Right renal pelvis (tissue), 4 donors: ENCODE measurements around the gene UNC45A. TPM values are rescaled to one million over a fixed set of nuclear protein-coding genes. Genes with fewer than 3 reads are reported as not detected.
"Not testable (repeated sequence)": the region's sequence is repeated elsewhere in the genome, so short reads cannot be mapped to it uniquely, and the experiment has no call there.

Experiments
- DNase-seq, 4 donors: peaks; one replicate each; pipeline ENCODE4 v3.0.0-alpha.2; 2013; ENCODE audit warnings: low read depth in 4 of 4, low spot score in 3 of 4, missing footprints in 1 of 4
- polyA plus RNA-seq, 4 donors: library from polyadenylated mRNA; unstranded; fragments of 120-200 nt; gene quantifications; one replicate each; pipeline ENCODE4 v1.2.1, GENCODE V29; 2013; ENCODE audit not compliant: insufficient read length in 4 of 4

UNC45A gene
- 10 to 100 TPM; 61.5 to 73.7 (median 62.8) TPM for polyA plus RNA-seq

GRCh38 chr15:90934949-90935751 lies at the start of gene UNC45A:
Gene UNC45A, plus strand, starts transcription at chr15:90935285. Its CDS starts 40 bp downstream, at chr15:90935325.
- peak in 3 of 4 donors; percentile 76 to 84 (median 82) for DNase-seq

- no peak for DNase-seq
Observed at GRCh38 chr15:90885432-90886290, 49.4 kb upstream of the UNC45A start.

GRCh38 chr15:90886291-90886614 lies 48.8 kb upstream of the UNC45A start:
- no peak for DNase-seq

GRCh38 chr15:90887037-90887481 lies 48.0 kb upstream of the UNC45A start:
- no peak for DNase-seq

- no peak for DNase-seq
Observed at GRCh38 chr15:90889313-90889730, 45.8 kb upstream of the UNC45A start.

- DNase-seq: no peak
Observed at GRCh38 chr15:90889736-90890456, 45.2 kb upstream of the UNC45A start.

- DNase-seq: no peak
Observed at GRCh38 chr15:90890839-90891238, 44.2 kb upstream of the UNC45A start.

- DNase-seq: no peak
Observed at GRCh38 chr15:90891346-90891949, 43.6 kb upstream of the UNC45A start.

- no peak for DNase-seq
Observed at GRCh38 chr15:90892023-90892422, 43.1 kb upstream of the UNC45A start.

- no peak for DNase-seq
Observed at GRCh38 chr15:90892498-90893174, 42.4 kb upstream of the UNC45A start.

DNA sequence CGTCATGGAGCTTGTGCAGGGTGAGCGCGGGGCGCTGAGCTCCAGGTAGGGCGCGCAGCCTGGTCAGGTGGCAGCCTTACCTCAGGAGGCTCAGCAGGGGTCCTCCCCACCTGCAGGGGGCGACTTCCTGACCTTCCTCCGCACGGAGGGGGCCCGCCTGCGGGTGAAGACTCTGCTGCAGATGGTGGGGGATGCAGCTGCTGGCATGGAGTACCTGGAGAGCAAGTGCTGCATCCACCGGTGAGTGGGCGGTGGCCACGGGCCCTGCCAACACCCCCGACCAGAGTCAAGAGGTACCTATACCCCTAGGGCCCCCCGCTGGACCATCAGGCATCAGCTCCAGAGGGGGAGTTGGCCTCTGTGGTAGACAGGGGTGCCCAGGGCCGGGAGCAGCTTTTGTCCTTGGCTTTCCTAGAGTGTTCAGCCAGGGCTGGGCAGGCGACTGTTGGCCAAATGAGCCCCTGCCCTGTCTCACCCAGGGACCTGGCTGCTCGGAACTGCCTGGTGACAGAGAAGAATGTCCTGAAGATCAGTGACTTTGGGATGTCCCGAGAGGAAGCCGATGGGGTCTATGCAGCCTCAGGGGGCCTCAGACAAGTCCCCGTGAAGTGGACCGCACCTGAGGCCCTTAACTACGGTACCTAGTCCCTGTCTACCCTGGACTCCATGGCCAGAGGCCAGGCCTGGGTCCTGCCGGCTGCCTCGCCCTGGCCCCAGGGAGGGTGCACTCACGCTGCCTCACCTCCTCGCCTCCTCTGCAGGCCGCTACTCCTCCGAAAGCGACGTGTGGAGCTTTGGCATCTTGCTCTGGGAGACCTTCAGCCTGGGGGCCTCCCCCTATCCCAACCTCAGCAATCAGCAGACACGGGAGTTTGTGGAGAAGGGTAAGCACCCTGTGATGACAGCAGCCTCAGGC lies 41.7 kb upstream of the UNC45A start:
- no peak for DNase-seq

DNA sequence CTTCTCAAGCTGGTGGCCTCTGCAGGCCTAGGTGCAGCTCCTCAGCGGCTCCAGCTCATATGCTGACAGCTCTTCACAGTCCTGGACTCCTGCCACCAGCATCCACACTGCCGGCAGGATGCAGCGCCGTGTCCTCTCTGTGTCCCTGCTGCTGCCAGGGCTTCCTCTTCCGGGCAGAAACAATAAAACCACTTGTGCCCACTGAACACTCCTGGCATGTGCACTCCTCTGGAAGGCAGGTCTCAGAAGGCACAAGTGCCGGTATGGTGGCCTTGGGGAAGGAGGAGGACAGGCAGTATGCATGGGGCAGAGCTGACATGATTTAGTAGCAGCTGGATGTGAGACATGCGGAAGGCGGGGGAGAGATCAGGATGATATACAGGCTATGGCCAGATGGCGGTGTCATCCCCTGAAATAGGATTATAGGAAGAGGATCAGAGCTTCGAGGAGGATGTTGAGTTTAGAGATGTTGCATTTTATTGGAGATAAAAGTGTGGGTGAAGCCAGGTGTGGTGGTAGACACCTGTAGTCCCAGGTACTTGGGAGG lies 39.4 kb upstream of the UNC45A start:
- no peak for DNase-seq

- not testable (repeated sequence) for DNase-seq
Observed at GRCh38 chr15:90897131-90897655, 37.9 kb upstream of the UNC45A start.

DNA sequence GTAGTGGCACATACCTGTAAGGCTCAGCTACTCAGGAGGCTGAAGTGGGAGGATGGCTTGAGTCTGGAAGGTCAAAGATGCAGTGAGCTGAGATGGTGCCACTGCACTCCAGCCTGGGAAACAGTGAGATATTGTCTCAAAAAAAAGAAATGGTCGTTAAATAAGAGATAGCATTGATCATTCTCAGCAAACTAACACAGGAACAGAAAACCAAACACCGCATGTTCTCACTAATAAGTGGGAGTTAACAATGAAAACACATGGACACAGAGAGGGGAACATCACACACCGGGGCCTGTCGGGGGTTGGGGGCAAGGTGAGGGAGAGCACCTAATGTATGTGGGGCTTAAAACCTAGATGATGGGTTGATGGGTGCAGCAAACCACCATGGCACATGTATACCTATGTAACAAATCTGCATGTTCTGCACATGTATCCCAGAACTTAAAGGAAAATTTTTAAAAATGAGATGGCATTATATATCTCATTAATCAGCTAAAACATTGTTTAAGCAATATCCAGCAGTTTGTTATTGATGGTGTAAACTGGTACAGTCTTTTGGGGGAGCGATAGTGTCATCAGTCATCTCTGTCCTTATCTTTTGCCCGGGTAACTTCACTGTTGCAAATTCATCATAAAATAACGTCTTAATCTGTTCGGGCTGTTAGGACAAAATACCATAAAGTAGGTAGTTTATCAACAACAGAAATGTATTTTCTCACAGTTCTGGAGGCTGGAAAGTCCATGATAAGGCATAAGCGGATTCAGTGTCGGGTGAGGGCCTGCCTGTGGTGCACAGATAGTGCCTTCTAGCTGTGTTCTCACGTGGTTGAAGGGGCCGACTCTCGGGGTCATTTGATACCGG lies 33.7 kb upstream of the UNC45A start:
- DNase-seq: no peak

DNA sequence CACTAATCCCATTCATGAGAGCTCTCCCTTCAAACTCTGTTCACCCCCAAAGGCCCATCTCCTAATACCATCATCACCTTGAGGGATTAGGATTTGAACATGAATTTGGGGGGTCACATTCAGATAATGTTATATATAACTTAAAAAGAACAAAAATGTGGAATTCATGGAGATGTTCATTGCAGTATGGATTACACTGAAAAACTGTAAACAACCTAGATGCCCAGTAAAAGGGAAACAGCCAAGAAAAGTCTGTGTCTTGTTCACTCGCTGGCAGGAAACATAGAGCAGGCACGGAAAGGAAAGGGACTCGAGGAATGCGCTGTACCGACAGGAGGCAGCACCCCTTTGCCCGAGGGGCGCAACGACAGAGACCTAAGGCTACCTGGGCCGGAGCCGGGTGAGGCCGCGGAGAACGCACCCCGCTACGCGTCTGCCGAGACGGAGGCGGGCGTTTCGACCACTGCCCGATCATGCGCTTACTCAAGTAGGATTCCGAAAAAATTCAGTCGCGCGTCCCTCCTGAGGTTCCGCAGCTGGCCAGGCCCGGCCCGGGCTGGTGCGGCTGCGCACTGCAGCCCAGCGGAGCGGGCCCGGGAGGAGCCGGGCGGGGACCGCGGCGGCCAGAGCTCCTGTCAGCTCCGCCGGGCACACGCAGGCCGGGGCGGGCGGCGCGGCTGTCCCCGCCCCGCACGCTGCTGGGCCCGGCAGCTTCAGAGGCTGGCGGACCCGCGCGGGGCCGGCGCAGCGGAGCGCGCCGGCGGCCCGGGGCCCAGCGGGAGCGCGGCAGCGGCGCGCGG lies 32.8 kb upstream of the UNC45A start:
- peak in 3 of 4 donors; percentile 65 to 69 (median 68) for DNase-seq
